Measurements from ENCODE around the gene PSTK.
A peak's percentile ranks its signal among the peaks of the same experiment; 100 is the strongest.

DNA sequence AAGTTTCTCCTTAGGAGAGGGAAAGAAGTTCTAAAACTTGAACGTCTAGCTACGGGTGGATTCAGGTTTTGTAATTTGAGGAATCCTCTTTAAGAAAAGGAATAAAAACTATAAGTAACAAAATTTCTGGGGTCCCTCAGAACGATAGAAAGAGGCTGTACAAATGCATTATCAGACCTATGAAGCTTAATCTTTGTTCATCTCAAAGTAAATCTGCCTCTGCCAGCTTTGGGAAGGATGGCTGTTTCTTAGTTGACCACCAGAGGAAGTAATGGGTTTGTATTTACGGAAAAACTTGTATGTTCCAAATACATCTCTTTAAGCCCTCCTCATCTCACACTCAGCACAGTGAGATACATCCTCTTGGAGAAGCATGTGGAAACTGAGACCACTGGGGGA, 864 bp downstream of the PSTK start:
- TF ChIP-seq, protein P1, sequence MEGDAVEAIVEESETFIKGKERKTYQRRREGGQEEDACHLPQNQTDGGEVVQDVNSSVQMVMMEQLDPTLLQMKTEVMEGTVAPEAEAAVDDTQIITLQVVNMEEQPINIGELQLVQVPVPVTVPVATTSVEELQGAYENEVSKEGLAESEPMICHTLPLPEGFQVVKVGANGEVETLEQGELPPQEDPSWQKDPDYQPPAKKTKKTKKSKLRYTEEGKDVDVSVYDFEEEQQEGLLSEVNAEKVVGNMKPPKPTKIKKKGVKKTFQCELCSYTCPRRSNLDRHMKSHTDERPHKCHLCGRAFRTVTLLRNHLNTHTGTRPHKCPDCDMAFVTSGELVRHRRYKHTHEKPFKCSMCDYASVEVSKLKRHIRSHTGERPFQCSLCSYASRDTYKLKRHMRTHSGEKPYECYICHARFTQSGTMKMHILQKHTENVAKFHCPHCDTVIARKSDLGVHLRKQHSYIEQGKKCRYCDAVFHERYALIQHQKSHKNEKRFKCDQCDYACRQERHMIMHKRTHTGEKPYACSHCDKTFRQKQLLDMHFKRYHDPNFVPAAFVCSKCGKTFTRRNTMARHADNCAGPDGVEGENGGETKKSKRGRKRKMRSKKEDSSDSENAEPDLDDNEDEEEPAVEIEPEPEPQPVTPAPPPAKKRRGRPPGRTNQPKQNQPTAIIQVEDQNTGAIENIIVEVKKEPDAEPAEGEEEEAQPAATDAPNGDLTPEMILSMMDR (IDR thresholded peaks at IDR 0.05), result peak; percentile 20 to 46 (median 30)
- no peak for TF ChIP-seq POLR2A (IDR thresholded peaks at IDR 0.05)
- no peak for TF ChIP-seq POLR2AphosphoS5 (IDR thresholded peaks at IDR 0.05)
